ENCODE data around the gene APOBEC4.
A peak's percentile ranks its signal among the peaks of the same experiment; 100 is the strongest.
"Not testable (repeated sequence)": the region's sequence is repeated elsewhere in the genome, so short reads cannot be mapped to it uniquely, and the experiment has no call there.

APOBEC4 gene

DNA sequence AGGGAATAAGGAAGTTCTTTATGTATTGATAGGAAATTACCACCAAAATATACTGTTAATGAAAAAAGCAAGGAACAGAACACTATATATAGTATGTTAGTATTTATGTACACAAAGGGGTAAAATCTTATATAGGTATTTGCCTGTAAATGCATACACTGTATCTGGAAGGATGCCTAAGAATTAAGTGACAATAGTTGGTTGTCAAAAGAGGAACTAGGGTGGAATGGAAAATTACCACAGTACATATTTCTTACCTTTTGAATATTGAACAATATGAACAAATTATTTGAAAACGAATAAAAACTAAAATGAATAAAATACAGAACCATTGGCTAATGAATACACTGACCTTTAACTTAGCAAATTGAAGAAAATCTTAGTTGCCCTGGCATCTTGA is 31.1 kb downstream of the APOBEC4 start:
- peaks cover 26% of the 10 kb centered on the region for H3K79me2 ChIP-seq (ENCODE audit: low read length)
- H3K4me2 ChIP-seq (ENCODE audit: low read length): peak overlapping the region; percentile 36
- H4K20me1 ChIP-seq (ENCODE audit: insufficient read depth, low read length): 0 out of 2 replicates have a peak, but pooled peaks cover 10% of the 10 kb centered on the region
- no peak overlapping the region for H2AFZ ChIP-seq (ENCODE audit: low read depth, low read length)
- no peaks in the 10 kb centered on the region for H3K27me3 ChIP-seq (ENCODE audit: low read depth, low read length)
- peaks cover 20% of the 10 kb centered on the region for H3K36me3 ChIP-seq (replicated peaks; ENCODE audit: low read depth, low read length)
- H3K9ac ChIP-seq (ENCODE audit: low read length): peak overlapping the region; percentile 39; the same call in 1 of the 2 replicates
- peak overlapping the region; percentile 71 for H3K27ac ChIP-seq (ENCODE audit: low read length)
- peaks cover 46% of the 10 kb centered on the region for H3K4me1 ChIP-seq (ENCODE audit: low read length)
- H3K9me3 ChIP-seq (ENCODE audit: insufficient read depth, low read length): no peaks in the 10 kb centered on the region
- TF ChIP-seq, protein P1, sequence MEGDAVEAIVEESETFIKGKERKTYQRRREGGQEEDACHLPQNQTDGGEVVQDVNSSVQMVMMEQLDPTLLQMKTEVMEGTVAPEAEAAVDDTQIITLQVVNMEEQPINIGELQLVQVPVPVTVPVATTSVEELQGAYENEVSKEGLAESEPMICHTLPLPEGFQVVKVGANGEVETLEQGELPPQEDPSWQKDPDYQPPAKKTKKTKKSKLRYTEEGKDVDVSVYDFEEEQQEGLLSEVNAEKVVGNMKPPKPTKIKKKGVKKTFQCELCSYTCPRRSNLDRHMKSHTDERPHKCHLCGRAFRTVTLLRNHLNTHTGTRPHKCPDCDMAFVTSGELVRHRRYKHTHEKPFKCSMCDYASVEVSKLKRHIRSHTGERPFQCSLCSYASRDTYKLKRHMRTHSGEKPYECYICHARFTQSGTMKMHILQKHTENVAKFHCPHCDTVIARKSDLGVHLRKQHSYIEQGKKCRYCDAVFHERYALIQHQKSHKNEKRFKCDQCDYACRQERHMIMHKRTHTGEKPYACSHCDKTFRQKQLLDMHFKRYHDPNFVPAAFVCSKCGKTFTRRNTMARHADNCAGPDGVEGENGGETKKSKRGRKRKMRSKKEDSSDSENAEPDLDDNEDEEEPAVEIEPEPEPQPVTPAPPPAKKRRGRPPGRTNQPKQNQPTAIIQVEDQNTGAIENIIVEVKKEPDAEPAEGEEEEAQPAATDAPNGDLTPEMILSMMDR (IDR thresholded peaks at IDR 0.05; ENCODE audit: low read depth, low read length): no peak
- no peak for TF ChIP-seq EZH2phosphoT487 (IDR thresholded peaks at IDR 0.05; ENCODE audit: low read depth)
- H3K4me3 ChIP-seq (ENCODE audit: low read length): no peak overlapping the region

DNA sequence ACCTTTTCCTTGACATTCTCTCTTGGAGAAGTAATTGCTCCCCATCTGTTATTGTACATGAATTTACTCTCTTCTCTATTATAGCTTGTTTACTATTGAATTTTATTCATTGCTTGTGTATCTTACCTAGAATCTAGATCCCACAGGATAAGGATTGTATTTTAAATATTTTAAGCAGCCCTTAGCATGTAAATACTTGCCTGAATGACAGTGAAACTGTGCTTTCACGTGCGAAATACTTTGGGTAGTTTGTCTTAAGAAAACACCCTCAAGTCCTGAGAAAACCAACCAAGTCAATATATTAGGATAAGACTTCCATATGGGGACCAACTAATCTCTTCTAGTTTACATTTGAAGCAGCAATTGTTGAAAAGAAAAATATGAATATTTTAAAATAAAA is 32.8 kb downstream of the APOBEC4 start:
- no peak overlapping the region for H2AFZ ChIP-seq (ENCODE audit: low read depth, low read length)
- peak overlapping the region; percentile 68 for H3K4me2 ChIP-seq (ENCODE audit: low read length)
- H3K9ac ChIP-seq (ENCODE audit: low read length): peak overlapping the region; percentile 45; the same call in 1 of the 2 replicates
- TF ChIP-seq, protein P1 (IDR thresholded peaks at IDR 0.05; ENCODE audit: low read depth, low read length): no peak
- H3K27me3 ChIP-seq (ENCODE audit: low read depth, low read length): no peaks in the 10 kb centered on the region
- 0 out of 2 replicates have a peak, but pooled peaks cover 6% of the 10 kb centered on the region for H4K20me1 ChIP-seq (ENCODE audit: insufficient read depth, low read length)
- H3K4me3 ChIP-seq (ENCODE audit: low read length): peak overlapping the region; percentile 34; the same call in 1 of the 2 replicates
- no peaks in the 10 kb centered on the region for H3K9me3 ChIP-seq (ENCODE audit: insufficient read depth, low read length)
- H3K36me3 ChIP-seq (replicated peaks; ENCODE audit: low read depth, low read length): peaks cover 10% of the 10 kb centered on the region
- H3K27ac ChIP-seq (ENCODE audit: low read length): peak overlapping the region; percentile 66
- H3K4me1 ChIP-seq (ENCODE audit: low read length): peaks cover 46% of the 10 kb centered on the region
- peaks cover 12% of the 10 kb centered on the region for H3K79me2 ChIP-seq (ENCODE audit: low read length)

DNA sequence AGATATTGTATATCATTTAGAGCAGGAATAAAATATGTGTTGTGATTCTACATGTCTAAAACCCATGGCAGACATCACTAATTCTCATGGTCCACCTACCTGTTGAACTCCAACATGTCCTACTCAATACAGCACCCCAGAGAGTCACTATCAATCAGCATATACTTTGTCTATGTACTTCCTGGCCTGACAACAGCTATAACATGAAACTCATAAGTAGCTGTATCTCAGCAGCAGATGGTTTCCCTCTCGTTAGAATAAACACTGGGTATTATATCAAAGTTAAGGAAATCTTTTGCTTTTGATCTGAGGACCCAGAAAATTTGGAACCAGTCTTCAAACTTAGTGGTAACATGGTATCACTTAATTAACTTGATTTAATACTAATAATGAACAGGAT is 33.3 kb downstream of the APOBEC4 start:
- Histone ChIP-seq H3K27me3 (ENCODE audit: low read depth, low read length) (no peaks in the 10 kb centered on the region), H3K4me1 (ENCODE audit: low read length) (peaks cover 46% of the 10 kb centered on the region), H3K9me3 (ENCODE audit: insufficient read depth, low read length) (no peaks in the 10 kb centered on the region), H3K79me2 (ENCODE audit: low read length) (peaks cover 12% of the 10 kb centered on the region), H3K4me3 (ENCODE audit: low read length) (peak overlapping the region; percentile 34; the same call in 1 of the 2 replicates), H3K36me3 (replicated peaks; ENCODE audit: low read depth, low read length) (peaks cover 4% of the 10 kb centered on the region), H2AFZ (ENCODE audit: low read depth, low read length) (no peak overlapping the region), H3K4me2 (ENCODE audit: low read length) (peak overlapping the region; percentile 68), H3K9ac (ENCODE audit: low read length) (peak overlapping the region; percentile 45; the same call in 1 of the 2 replicates), H4K20me1 (ENCODE audit: insufficient read depth, low read length) (0 out of 2 replicates have a peak, but pooled peaks cover 3% of the 10 kb centered on the region), H3K27ac (ENCODE audit: low read length) (peak overlapping the region; percentile 66)
- TF ChIP-seq, protein P1 (IDR thresholded peaks at IDR 0.05; ENCODE audit: low read depth, low read length): no peak
- TF ChIP-seq EZH2phosphoT487 (IDR thresholded peaks at IDR 0.05; ENCODE audit: low read depth): no peak

GRCh38 chr1:183618202-183618601 is 34.9 kb downstream of the APOBEC4 start:
- H3K36me3 ChIP-seq (replicated peaks; ENCODE audit: low read depth, low read length); H3K4me2 ChIP-seq (ENCODE audit: low read length); H3K9ac ChIP-seq (ENCODE audit: low read length); H4K20me1 ChIP-seq (ENCODE audit: insufficient read depth, low read length); H2AFZ ChIP-seq (ENCODE audit: low read depth, low read length); H3K9me3 ChIP-seq (ENCODE audit: insufficient read depth, low read length); H3K4me3 ChIP-seq (ENCODE audit: low read length); H3K27me3 ChIP-seq (ENCODE audit: low read depth, low read length); H3K27ac ChIP-seq (ENCODE audit: low read length): not testable (repeated sequence)
- H3K4me1 ChIP-seq (ENCODE audit: low read length): peaks cover 42% of the 10 kb centered on the region
- peaks cover 12% of the 10 kb centered on the region for H3K79me2 ChIP-seq (ENCODE audit: low read length)

- not testable (repeated sequence) for H3K4me3 ChIP-seq (ENCODE audit: low read length); H2AFZ ChIP-seq (ENCODE audit: low read depth, low read length); H3K4me2 ChIP-seq (ENCODE audit: low read length); H3K27ac ChIP-seq (ENCODE audit: low read length); H3K27me3 ChIP-seq (ENCODE audit: low read depth, low read length); H4K20me1 ChIP-seq (ENCODE audit: insufficient read depth, low read length); H3K36me3 ChIP-seq (replicated peaks; ENCODE audit: low read depth, low read length); H3K9ac ChIP-seq (ENCODE audit: low read length); H3K9me3 ChIP-seq (ENCODE audit: insufficient read depth, low read length)
- Histone ChIP-seq H3K79me2 (ENCODE audit: low read length) (peaks cover 10% of the 10 kb centered on the region), H3K4me1 (ENCODE audit: low read length) (peaks cover 43% of the 10 kb centered on the region)
These were observed 40.1 kb downstream of the APOBEC4 start for GRCh38 chr1:183612975-183613374.
